Stimulated activated naive CD4-positive, alpha-beta T cell treated with Interleukin-2 at 50 U/mL for 16 hours (primary cell): Measurements from ENCODE around the gene PRH1.

Source experiments
- DNase-seq: peaks from one replicate; lab custom pipeline; 2025; lab: John Stamatoyannopoulos, UW

The PRH1 gene

DNA sequence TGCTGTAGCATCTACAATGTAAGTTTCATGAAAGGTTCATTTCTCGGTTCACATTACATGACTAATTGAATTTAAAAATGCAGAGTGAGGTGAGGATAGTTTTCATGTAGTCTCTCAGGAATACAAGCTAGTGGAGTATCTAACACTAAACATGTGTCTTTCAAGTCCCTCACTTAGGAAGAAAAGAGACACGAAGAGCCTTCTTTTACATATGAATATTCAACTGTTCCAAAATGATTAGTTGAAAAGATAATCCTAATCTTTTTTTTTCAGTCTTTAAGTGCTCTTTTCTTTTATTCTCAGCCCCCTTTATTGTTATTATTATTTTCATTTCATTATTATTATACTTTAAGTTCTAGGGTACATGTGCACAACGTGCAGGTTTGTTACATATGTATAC lies 45.6 kb downstream of the PRH1 start:
- no peak for DNase-seq
